ENCODE data around the gene SYNPO2.

DNA sequence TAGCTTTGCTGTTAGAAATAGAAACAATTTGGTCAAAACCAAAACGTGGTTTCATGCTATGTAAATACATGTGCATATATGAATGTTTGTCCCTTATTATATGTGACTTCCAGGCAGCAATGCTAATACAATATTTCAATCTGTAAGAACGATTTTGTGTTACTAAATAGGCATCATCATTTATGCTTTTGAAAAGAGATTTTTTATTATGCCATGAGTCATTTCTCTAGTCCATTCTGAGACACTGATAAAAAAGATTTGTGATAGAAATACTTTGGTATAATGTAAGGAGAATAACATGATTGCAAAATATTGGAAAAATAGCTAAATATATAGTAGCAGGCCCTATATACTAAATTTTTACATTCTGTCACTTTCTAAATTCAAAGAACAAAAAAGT is 28.9 kb downstream of the SYNPO2 start:
- TF ChIP-seq EP300 (IDR thresholded peaks at IDR 0.05; ENCODE audit: borderline replicate concordance) = no peak
- no peak for TF ChIP-seq TCF12 (IDR thresholded peaks at IDR 0.05; ENCODE audit: low read depth)
